ENCODE data around the gene VEPH1.

DNA sequence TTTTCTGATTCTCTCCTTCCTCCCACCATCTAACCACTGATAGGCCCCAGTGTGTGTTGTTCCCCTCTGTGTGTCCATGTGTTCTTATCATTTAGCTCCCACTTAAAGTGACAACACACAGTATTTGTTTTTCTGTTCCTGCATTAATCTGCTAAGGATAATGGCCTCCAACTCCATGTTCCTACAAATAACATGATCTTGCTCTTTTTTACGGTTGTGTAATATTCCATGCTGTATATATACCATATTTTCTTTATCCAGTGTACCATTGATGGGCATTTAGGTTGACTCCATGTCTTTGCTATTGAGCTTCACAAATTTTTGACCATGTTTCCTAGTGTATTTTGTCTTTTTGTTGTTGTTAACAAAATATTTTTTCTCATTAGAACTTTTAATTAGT lies 30.6 kb downstream of the VEPH1 start:
- TF ChIP-seq CTCF (IDR thresholded peaks at IDR 0.05) (no peak), POLR2A (IDR thresholded peaks at IDR 0.05) (no peak)

Data from testis (tissue), 2 donors.